GM21367 (cell line): ENCODE data around the gene PLEKHH1.

Experiments
- ATAC-seq: cut with Tn5 transposase; IDR thresholded peaks from one replicate; pipeline ENCODE4 v1.9.1; 2021; ENCODE audit not compliant: unreplicated experiment

The PLEKHH1 gene

GRCh38 chr14:67532998-67533753, at the start of gene PLEKHH1:
TSS of gene PLEKHH1 (plus strand) at chr14:67533290. CDS start at chr14:67541868, 8,578 bp downstream.
- no peak for ATAC-seq

- no peak for ATAC-seq
These were observed 49.4 kb upstream of the PLEKHH1 start for GRCh38 chr14:67483579-67484285.

- ATAC-seq = no peak
These were observed 47.5 kb upstream of the PLEKHH1 start for GRCh38 chr14:67485501-67486095.

- no peak for ATAC-seq
These were observed 46.2 kb upstream of the PLEKHH1 start for GRCh38 chr14:67486890-67487289.

- ATAC-seq = no peak
These were observed 45.8 kb upstream of the PLEKHH1 start for GRCh38 chr14:67487332-67487731.

- peak; percentile 81 for ATAC-seq
These were observed 44.9 kb upstream of the PLEKHH1 start, which contains the start of gene TMEM229B for GRCh38 chr14:67487937-67488893. TSS of gene TMEM229B (minus strand) at chr14:67488721. CDS start at chr14:67473923, 14,798 bp downstream.

GRCh38 chr14:67490196-67490595, 42.9 kb upstream of the PLEKHH1 start:
- no peak for ATAC-seq

- ATAC-seq = no peak
These were observed 41.8 kb upstream of the PLEKHH1 start for GRCh38 chr14:67491285-67491684.

- ATAC-seq = no peak
These were observed 41.2 kb upstream of the PLEKHH1 start for GRCh38 chr14:67491741-67492507.

GRCh38 chr14:67492538-67492937, 40.6 kb upstream of the PLEKHH1 start:
- no peak for ATAC-seq

- ATAC-seq = no peak
These were observed 39.9 kb upstream of the PLEKHH1 start for GRCh38 chr14:67493092-67493717.

- no peak for ATAC-seq
These were observed 37.3 kb upstream of the PLEKHH1 start for GRCh38 chr14:67495827-67496226.

GRCh38 chr14:67497216-67497615, 35.9 kb upstream of the PLEKHH1 start:
- no peak for ATAC-seq

GRCh38 chr14:67497716-67498115, 35.4 kb upstream of the PLEKHH1 start:
- no peak for ATAC-seq

GRCh38 chr14:67500981-67501380, 32.1 kb upstream of the PLEKHH1 start:
- ATAC-seq = no peak

- ATAC-seq = no peak
These were observed 31.4 kb upstream of the PLEKHH1 start for GRCh38 chr14:67501670-67502069.

GRCh38 chr14:67502867-67503266, 30.2 kb upstream of the PLEKHH1 start:
- no peak for ATAC-seq

- no peak for ATAC-seq
These were observed 29.8 kb upstream of the PLEKHH1 start for GRCh38 chr14:67503331-67503730.

GRCh38 chr14:67505254-67505653, 27.8 kb upstream of the PLEKHH1 start:
- ATAC-seq = no peak

- ATAC-seq = no peak
These were observed 24.1 kb upstream of the PLEKHH1 start for GRCh38 chr14:67508956-67509355.
